Stomach (tissue), 9 donors: ENCODE results near the gene TOR1AIP1. TPM values are rescaled to one million over a fixed set of nuclear protein-coding genes. Genes with fewer than 3 reads are reported as not detected.

Source experiments
- DNase-seq, 2 donors: peaks; one replicate each; pipeline versions ENCODE4 v3.0.0 to v3.0.0-alpha.2; 2013 to 2019
- H3K27ac ChIP-seq, 5 donors: fragments of 200-600 bp in 4 of 5; sonication (generic) in 4 of 5; one replicate each; pipeline ENCODE4 v1.5.1; 2013 to 2019; ENCODE audit warnings: mild to moderate bottlenecking in 1 of 5, moderate library complexity in 1 of 5
- H3K27me3 ChIP-seq, 3 donors: fragments of 200-600 bp; sonication (generic); one replicate each; pipeline ENCODE4 v1.5.1; 2017 to 2019; ENCODE audit warnings: mixed run types in 1 of 3
- H3K36me3 ChIP-seq, 4 donors: fragments of 200-600 bp; sonication (generic); 1 replicate in 3 of 4; 2 replicates in 1 of 4; pipeline ENCODE4 v1.5.1; 2016 to 2019
- H3K4me1 ChIP-seq, 4 donors: fragments of 200-600 bp; sonication (generic); one replicate each; pipeline ENCODE4 v1.5.1; 2016 to 2019
- H3K4me3 ChIP-seq, 4 donors: fragments of 200-600 bp; sonication (generic) in 3 of 4; one replicate each; pipeline ENCODE4 v1.5.1; 2016 to 2019; ENCODE audit warnings: mild to moderate bottlenecking in 1 of 4
- H3K9me3 ChIP-seq, 4 donors: fragments of 200-600 bp; sonication (generic); one replicate each; pipeline ENCODE4 v1.5.1; 2016 to 2019
- CTCF ChIP-seq, 7 experiments: fragments of 450-650 bp in 4 of 7; fragments of 200-600 bp in 3 of 7; sonication (generic) in 3 of 7; IDR thresholded peaks; one replicate each; pipeline ENCODE4 v1.5.1; 2016 to 2019; ENCODE audit warnings: antibody characterized with exemption in 7 of 7, control low read depth in 2 of 7, mild to moderate bottlenecking in 1 of 7
- EP300 ChIP-seq: sonication (generic); formaldehyde crosslinking; IDR thresholded peaks from one replicate; pipeline ENCODE4 v1.6.1; 2017; ENCODE audit warnings: antibody characterized with exemption
- POLR2A ChIP-seq, 4 donors: fragments of 450-650 bp; IDR thresholded peaks; one replicate each; pipeline ENCODE4 v1.6.1; 2016; ENCODE audit warnings: antibody characterized with exemption in 4 of 4, control low read depth in 2 of 4, mild to moderate bottlenecking in 1 of 4, moderate library complexity in 1 of 4
- POLR2AphosphoS5 ChIP-seq, 3 donors: sonication (generic); formaldehyde crosslinking; IDR thresholded peaks; one replicate each; pipeline ENCODE4 v1.6.1; 2016; ENCODE audit warnings: antibody characterized with exemption in 3 of 3
- WGBS, 5 donors: extraction: QIAGEN DNeasy Blood & Tissue Kit in 3 of 5; methylation state at CpG; one replicate each; pipeline versions ENCODE4 v1.1.5 to v1.1.7; 2013 to 2018; 5-methylcytosine and 5-hydroxymethylcytosine counted together
- intact Hi-C: fragments of 100-400 bp; cut with DNase I; formaldehyde crosslinking; loops from one replicate; pipeline ENCODE4 v1.15.1; 2023; ENCODE audit warnings: low total_unique reads
- polyA plus RNA-seq, 3 donors: library from polyadenylated mRNA; stranded (reverse); fragments of 200-250 nt; gene quantifications; one replicate each; pipeline ENCODE4 v1.2.3, GENCODE V29; 2013
- total RNA-seq, 5 donors: library from RNA; depleted of rRNA; stranded (reverse); fragments of >200 nt; gene quantifications; one replicate each; pipeline versions ENCODE4 v1.1.0 to v1.2.3, GENCODE V29; 2014 to 2016
- donor health status: healthy with polysubstance abuse.
- donor health status: Bipolar disorder and iron deficiency.
- donor health status: healthy.

The TOR1AIP1 gene
- total and polyA plus RNA-seq, 8 donors: 9.0 to 129 (median 31.2) TPM

- TF ChIP-seq POLR2A (IDR thresholded peaks at IDR 0.05): no peak
- TF ChIP-seq EP300: no peak
- TF ChIP-seq POLR2AphosphoS5 (IDR thresholded peaks at IDR 0.05): no peak
- TF ChIP-seq CTCF (IDR thresholded peaks at IDR 0.05): no peak
- 93 to 100% (median 96%) methylated on average over 1 of the region's 1 CpG for WGBS, 5 donors
These were observed 57.9 kb downstream of the TOR1AIP1 start for GRCh38 chr1:179939941-179940340.

GRCh38 chr1:179941454-179941853, 59.4 kb downstream of the TOR1AIP1 start:
- H3K4me1 ChIP-seq: peaks cover 0 to 9% (median 0%) of the 10 kb centered on the region in 4 donors
- DNase-seq: no peak
- WGBS, 5 donors: 32 to 58% (median 44%) methylated on average over 2 of the region's 2 CpGs
- H3K36me3 ChIP-seq: no peaks in the 10 kb centered on the region
- H3K27me3 ChIP-seq: no peaks in the 10 kb centered on the region
- intact Hi-C loops: no loop called here
- H3K27ac ChIP-seq: no peak overlapping the region
- H3K4me3 ChIP-seq: no peak overlapping the region
- TF ChIP-seq POLR2A (IDR thresholded peaks at IDR 0.05) (no peak), CTCF (IDR thresholded peaks at IDR 0.05) (no peak), POLR2AphosphoS5 (IDR thresholded peaks at IDR 0.05) (no peak), EP300 (no peak)
- no peaks in the 10 kb centered on the region for H3K9me3 ChIP-seq

More at GRCh38 chr1:179939941-179940340, 57.9 kb downstream of the TOR1AIP1 start:
- Histone ChIP-seq H3K4me3 (no peak overlapping the region), H3K9me3 (no peaks in the 10 kb centered on the region), H3K27me3 (no peaks in the 10 kb centered on the region), H3K36me3 (no peaks in the 10 kb centered on the region), H3K27ac (no peak overlapping the region), H3K4me1 (peaks cover 0 to 9% (median 0%) of the 10 kb centered on the region in 4 donors)
- intact Hi-C loops: no loop called here
- no peak for DNase-seq

GRCh38 chr1:179950651-179951050, 68.6 kb downstream of the TOR1AIP1 start:
- Histone ChIP-seq H3K9me3 (no peaks in the 10 kb centered on the region), H3K4me1 (peaks cover 6 to 16% (median 12%) of the 10 kb centered on the region in 4 donors), H3K27ac (no peak overlapping the region), H3K27me3 (no peaks in the 10 kb centered on the region), H3K4me3 (no peak overlapping the region), H3K36me3 (no peaks in the 10 kb centered on the region)
- no peak for TF ChIP-seq CTCF (IDR thresholded peaks at IDR 0.05)
- TF ChIP-seq POLR2AphosphoS5 (IDR thresholded peaks at IDR 0.05): no peak
- no peak for TF ChIP-seq POLR2A (IDR thresholded peaks at IDR 0.05)
- no peak for TF ChIP-seq EP300
- 90 to 98% (median 94%) methylated on average over 7 of the region's 7 CpGs for WGBS, 5 donors
- intact Hi-C loops: no loop called here
- DNase-seq: no peak

GRCh38 chr1:179951383-179952144, 69.5 kb downstream of the TOR1AIP1 start:
- intact Hi-C loops: no loop called here
- 82 to 91% (median 85%) methylated on average over 10 of the region's 10 CpGs for WGBS, 5 donors
- Histone ChIP-seq H3K4me1 (peaks cover 6 to 25% (median 20%) of the 10 kb centered on the region in 4 donors), H3K9me3 (no peaks in the 10 kb centered on the region), H3K27ac (peak overlapping the region in 1 of 5 donors; percentile 29), H3K27me3 (no peaks in the 10 kb centered on the region), H3K4me3 (no peak overlapping the region), H3K36me3 (no peaks in the 10 kb centered on the region)
- no peak for DNase-seq
- TF ChIP-seq CTCF (IDR thresholded peaks at IDR 0.05) (no peak), POLR2AphosphoS5 (IDR thresholded peaks at IDR 0.05) (no peak)
